GM18508 (cell line): Measurements from ENCODE around the gene ZC3H15.
"Not testable (repeated sequence)": the region's sequence is repeated elsewhere in the genome, so short reads cannot be mapped to it uniquely, and the experiment has no call there.

Source experiments
- ATAC-seq: cut with Tn5 transposase; IDR thresholded peaks from one replicate; pipeline ENCODE4 v1.9.1; 2021; ENCODE audit warnings: moderate number of reproducible peaks; ENCODE audit not compliant: insufficient read depth, unreplicated experiment

Gene ZC3H15

GRCh38 chr2:186486651-186487647 is 889 bp downstream of the ZC3H15 start:
- ATAC-seq = no peak

- ATAC-seq = no peak
Observed at GRCh38 chr2:186493564-186494085, 7.6 kb downstream of the ZC3H15 start.

- ATAC-seq = no peak
Observed at GRCh38 chr2:186496401-186496800, 10.3 kb downstream of the ZC3H15 start.

- no peak for ATAC-seq
Observed at GRCh38 chr2:186497928-186498327, 11.9 kb downstream of the ZC3H15 start.

GRCh38 chr2:186498834-186499233 is 12.8 kb downstream of the ZC3H15 start:
- ATAC-seq = no peak

GRCh38 chr2:186503827-186504606 is 18.0 kb downstream of the ZC3H15 start:
- ATAC-seq = no peak

- no peak for ATAC-seq
Observed at GRCh38 chr2:186508263-186508662, 22.2 kb downstream of the ZC3H15 start.

GRCh38 chr2:186515376-186515775 is 29.3 kb downstream of the ZC3H15 start:
- ATAC-seq = no peak

GRCh38 chr2:186516396-186516795 is 30.3 kb downstream of the ZC3H15 start:
- no peak for ATAC-seq

GRCh38 chr2:186517090-186517489 is 31.0 kb downstream of the ZC3H15 start:
- no peak for ATAC-seq

- no peak for ATAC-seq
Observed at GRCh38 chr2:186518291-186518690, 32.2 kb downstream of the ZC3H15 start.

GRCh38 chr2:186518945-186519344 is 32.9 kb downstream of the ZC3H15 start:
- ATAC-seq = no peak

GRCh38 chr2:186521570-186522153 is 35.6 kb downstream of the ZC3H15 start:
- not testable (repeated sequence) for ATAC-seq

- ATAC-seq = no peak
Observed at GRCh38 chr2:186522450-186522849, 36.4 kb downstream of the ZC3H15 start.

- ATAC-seq = no peak
Observed at GRCh38 chr2:186523791-186524190, 37.7 kb downstream of the ZC3H15 start.

GRCh38 chr2:186526281-186526680 is 40.2 kb downstream of the ZC3H15 start:
- no peak for ATAC-seq

GRCh38 chr2:186530314-186530713 is 44.3 kb downstream of the ZC3H15 start:
- ATAC-seq = no peak

GRCh38 chr2:186531257-186531775 is 45.3 kb downstream of the ZC3H15 start:
- no peak for ATAC-seq

- ATAC-seq = no peak
Observed at GRCh38 chr2:186532891-186533290, 46.8 kb downstream of the ZC3H15 start.

GRCh38 chr2:186533717-186534116 is 47.7 kb downstream of the ZC3H15 start:
- ATAC-seq = no peak
